ENCODE results near the gene DNAJB5. TPM values are rescaled to one million over a fixed set of nuclear protein-coding genes. Genes with fewer than 3 reads are reported as not detected.
"Not testable (repeated sequence)": the region's sequence is repeated elsewhere in the genome, so short reads cannot be mapped to it uniquely, and the experiment has no call there.

The DNAJB5 gene
- total RNA-seq, 1 experiment from 2014 or later = 3.4 TPM

- Mint-ChIP-seq H3K9me3 (ENCODE audit: unreplicated experiment) (peaks cover 15% of the 10 kb centered on the region), H3K36me3 (ENCODE audit: insufficient read depth, unreplicated experiment) (no peaks in the 10 kb centered on the region), H3K4me3 (ENCODE audit: unreplicated experiment) (no peak overlapping the region), H3K27ac (ENCODE audit: unreplicated experiment) (no peak overlapping the region), H3K27me3 (ENCODE audit: insufficient read depth, unreplicated experiment) (no peaks in the 10 kb centered on the region), H3K4me1 (ENCODE audit: low read depth, unreplicated experiment) (no peaks in the 10 kb centered on the region)
- BruUV-seq (replicated peaks) = no TSS peak
- POLR2A ChIA-PET = interaction anchor here (0.5 kb wide), 1 partner anchor 1470 kb away, joined by 3 read pairs; no protein-coding TSS in a partner anchor
- H3K9me3 ChIP-seq = peaks cover 10% of the 10 kb centered on the region
- no peak for TF ChIP-seq CTCF (IDR thresholded peaks at IDR 0.05; ENCODE audit: insufficient read depth in 1 of 2, low read depth in 1 of 2, low read length in 1 of 2, severe bottlenecking in 1 of 2, unreplicated experiment in 1 of 2)
- no peaks in the 10 kb centered on the region for H3K4me1 ChIP-seq
- intact Hi-C loops (cut with micrococcal nuclease; ENCODE audit: unreplicated experiment) = no loop called here
- H3K4me3 ChIP-seq (ENCODE audit: low read depth, low read length) = no peak overlapping the region
- CTCF ChIA-PET = no interaction called here
- H3K36me3 ChIP-seq (ENCODE audit: control insufficient read depth, insufficient read depth, low read length) = no peaks in the 10 kb centered on the region
- no peak for DNase-seq
- no peaks in the 10 kb centered on the region for H3K27me3 ChIP-seq (replicated peaks; ENCODE audit: control insufficient read depth, insufficient read depth, low read length)
These were observed 20.9 kb downstream of the DNAJB5 start for GRCh38 chr9:35010351-35010958.

- ChIA-PET CTCF (no interaction called here), POLR2A (no interaction called here)
- H3K36me3 Mint-ChIP-seq (ENCODE audit: insufficient read depth, unreplicated experiment) = no peaks in the 10 kb centered on the region
These were observed 25.0 kb downstream of the DNAJB5 start for GRCh38 chr9:35014517-35014916.

GRCh38 chr9:35023443-35023842, 33.9 kb downstream of the DNAJB5 start:
- peaks cover 28% of the 10 kb centered on the region for H3K4me1 ChIP-seq
- H3K27me3 Mint-ChIP-seq (ENCODE audit: insufficient read depth, unreplicated experiment); DNase-seq; BruUV-seq (replicated peaks); intact Hi-C loops (cut with micrococcal nuclease; ENCODE audit: unreplicated experiment); H3K9me3 ChIP-seq; CTCF ChIA-PET; H3K27me3 ChIP-seq (replicated peaks; ENCODE audit: control insufficient read depth, insufficient read depth, low read length); H3K4me3 ChIP-seq (ENCODE audit: low read depth, low read length); H3K36me3 Mint-ChIP-seq (ENCODE audit: insufficient read depth, unreplicated experiment); H3K4me3 Mint-ChIP-seq (ENCODE audit: unreplicated experiment); H3K36me3 ChIP-seq (ENCODE audit: control insufficient read depth, insufficient read depth, low read length); POLR2A ChIA-PET: not testable (repeated sequence)
- H3K4me1 Mint-ChIP-seq (ENCODE audit: low read depth, unreplicated experiment) = peaks cover 34% of the 10 kb centered on the region
- H3K27ac Mint-ChIP-seq (ENCODE audit: unreplicated experiment) = peak overlapping the region; percentile 1
- peaks cover 38% of the 10 kb centered on the region for H3K9me3 Mint-ChIP-seq (ENCODE audit: unreplicated experiment)

More at GRCh38 chr9:35014517-35014916, 25.0 kb downstream of the DNAJB5 start:
- H3K4me1 Mint-ChIP-seq (ENCODE audit: low read depth, unreplicated experiment) = no peaks in the 10 kb centered on the region
- peaks cover 24% of the 10 kb centered on the region for H3K9me3 Mint-ChIP-seq (ENCODE audit: unreplicated experiment)
- Histone ChIP-seq H3K36me3 (ENCODE audit: control insufficient read depth, insufficient read depth, low read length) (no peaks in the 10 kb centered on the region), H3K9me3 (peaks cover 24% of the 10 kb centered on the region), H3K4me3 (ENCODE audit: low read depth, low read length) (no peak overlapping the region), H3K4me1 (no peaks in the 10 kb centered on the region), H3K27me3 (replicated peaks; ENCODE audit: control insufficient read depth, insufficient read depth, low read length) (no peaks in the 10 kb centered on the region)
- no peak for DNase-seq
- no TSS peak for BruUV-seq (replicated peaks)
- H3K27me3 Mint-ChIP-seq (ENCODE audit: insufficient read depth, unreplicated experiment) = no peaks in the 10 kb centered on the region
- H3K27ac Mint-ChIP-seq (ENCODE audit: unreplicated experiment) = no peak overlapping the region
- no peak overlapping the region for H3K4me3 Mint-ChIP-seq (ENCODE audit: unreplicated experiment)
- intact Hi-C loops (cut with micrococcal nuclease; ENCODE audit: unreplicated experiment) = no loop called here
- no peak for TF ChIP-seq CTCF (IDR thresholded peaks at IDR 0.05; ENCODE audit: insufficient read depth in 1 of 2, low read depth in 1 of 2, low read length in 1 of 2, severe bottlenecking in 1 of 2, unreplicated experiment in 1 of 2)
